Brain microvascular endothelial cell (primary cell): ENCODE data around the gene DNAJC17.

Experiments used
- DNase-seq: peaks from one replicate; pipeline ENCODE4 v3.0.0-alpha.2; 2020
- H3K27ac ChIP-seq: fragments of 250-450 bp; sonication (Bioruptor Pico); 2 replicates; pipeline ENCODE4 v1.5.1; 2020; ENCODE audit warnings: mild to moderate bottlenecking, moderate library complexity
- H3K27me3 ChIP-seq: fragments of 250-450 bp; sonication (Bioruptor Pico); replicated peaks from 2 replicates; pipeline ENCODE4 v1.5.1; 2020; ENCODE audit warnings: mild to moderate bottlenecking
- H3K36me3 ChIP-seq: fragments of 250-450 bp; sonication (Bioruptor Pico); replicated peaks from 2 replicates; pipeline ENCODE4 v1.5.1; 2020; ENCODE audit warnings: mild to moderate bottlenecking
- H3K4me3 ChIP-seq: 2 replicates; pipeline ENCODE4 v1.5.1; 2011; ENCODE audit warnings: low read depth, mild to moderate bottlenecking, control low read depth, low read length, moderate library complexity
- in situ Hi-C: cut with HindIII; loops from 2 replicates; pipeline ENCODE4 v1.10.0; 2017; ENCODE audit warnings: low sequenced_read_pairs, low pct_ligation_motif_present
- TF ChIP-seq, protein P1 (sequence below): IDR thresholded peaks from 2 replicates; pipeline ENCODE4 v1.5.1; 2011; ENCODE audit warnings: low read depth, mild to moderate bottlenecking, moderate library complexity, low read length, control low read depth, inconsistent platforms; ENCODE audit errors: missing control alignments

Gene DNAJC17

GRCh38 chr15:40806672-40807027 is 623 bp downstream of the DNAJC17 start:
- no peak overlapping the region for H3K27ac ChIP-seq
- in situ Hi-C loops: no loop called here
- H3K36me3 ChIP-seq: peaks cover 5% of the 10 kb centered on the region
- H3K27me3 ChIP-seq: no peaks in the 10 kb centered on the region
- H3K4me3 ChIP-seq: peak overlapping the region; percentile 100
- TF ChIP-seq, protein P1, sequence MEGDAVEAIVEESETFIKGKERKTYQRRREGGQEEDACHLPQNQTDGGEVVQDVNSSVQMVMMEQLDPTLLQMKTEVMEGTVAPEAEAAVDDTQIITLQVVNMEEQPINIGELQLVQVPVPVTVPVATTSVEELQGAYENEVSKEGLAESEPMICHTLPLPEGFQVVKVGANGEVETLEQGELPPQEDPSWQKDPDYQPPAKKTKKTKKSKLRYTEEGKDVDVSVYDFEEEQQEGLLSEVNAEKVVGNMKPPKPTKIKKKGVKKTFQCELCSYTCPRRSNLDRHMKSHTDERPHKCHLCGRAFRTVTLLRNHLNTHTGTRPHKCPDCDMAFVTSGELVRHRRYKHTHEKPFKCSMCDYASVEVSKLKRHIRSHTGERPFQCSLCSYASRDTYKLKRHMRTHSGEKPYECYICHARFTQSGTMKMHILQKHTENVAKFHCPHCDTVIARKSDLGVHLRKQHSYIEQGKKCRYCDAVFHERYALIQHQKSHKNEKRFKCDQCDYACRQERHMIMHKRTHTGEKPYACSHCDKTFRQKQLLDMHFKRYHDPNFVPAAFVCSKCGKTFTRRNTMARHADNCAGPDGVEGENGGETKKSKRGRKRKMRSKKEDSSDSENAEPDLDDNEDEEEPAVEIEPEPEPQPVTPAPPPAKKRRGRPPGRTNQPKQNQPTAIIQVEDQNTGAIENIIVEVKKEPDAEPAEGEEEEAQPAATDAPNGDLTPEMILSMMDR: no peak
- no peak for DNase-seq

GRCh38 chr15:40803688-40804087 is 3.6 kb downstream of the DNAJC17 start:
- in situ Hi-C loops: no loop called here
- no peak for DNase-seq
- Histone ChIP-seq H3K27ac (no peak overlapping the region), H3K27me3 (no peaks in the 10 kb centered on the region), H3K36me3 (no peaks in the 10 kb centered on the region), H3K4me3 (no peak overlapping the region)
- TF ChIP-seq, protein P1: peak; percentile 19

DNA sequence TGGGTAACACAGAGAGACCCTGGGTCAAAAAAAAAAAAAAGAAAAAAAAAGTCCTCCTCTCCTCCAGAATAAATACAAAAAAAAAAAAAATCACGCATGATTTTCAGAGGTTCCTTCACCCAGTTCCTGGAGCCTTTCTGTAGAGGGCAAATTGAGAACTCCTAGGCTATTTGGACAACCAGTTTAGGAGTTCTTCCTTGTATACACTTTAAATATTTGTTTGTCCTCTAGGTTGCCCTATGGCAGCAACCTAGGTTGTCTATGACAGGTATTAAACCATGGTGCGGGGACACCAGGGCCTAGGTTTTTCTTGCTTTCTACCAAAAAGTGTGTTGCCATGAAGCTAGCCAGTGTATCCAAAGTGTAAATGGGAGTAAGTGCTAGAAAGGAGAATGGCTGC is 4.2 kb downstream of the DNAJC17 start:
- Histone ChIP-seq H3K4me3 (no peak overlapping the region), H3K27ac (no peak overlapping the region), H3K36me3 (no peaks in the 10 kb centered on the region), H3K27me3 (no peaks in the 10 kb centered on the region)
- TF ChIP-seq, protein P1: no peak
- in situ Hi-C loops: no loop called here
- no peak for DNase-seq

GRCh38 chr15:40799523-40799922 is 7.8 kb downstream of the DNAJC17 start:
- Histone ChIP-seq H3K4me3 (no peak overlapping the region), H3K27me3 (no peaks in the 10 kb centered on the region), H3K27ac (no peak overlapping the region), H3K36me3 (no peaks in the 10 kb centered on the region)
- no peak for DNase-seq
- TF ChIP-seq, protein P1: no peak
- in situ Hi-C loops: no loop called here

GRCh38 chr15:40796512-40796911 is 10.8 kb downstream of the DNAJC17 start:
- no peaks in the 10 kb centered on the region for H3K27me3 ChIP-seq
- H3K4me3 ChIP-seq: no peak overlapping the region
- DNase-seq: no peak
- H3K27ac ChIP-seq: no peak overlapping the region
- H3K36me3 ChIP-seq: no peaks in the 10 kb centered on the region
- in situ Hi-C loops: no loop called here
- TF ChIP-seq, protein P1: no peak

GRCh38 chr15:40796041-40796440 is 11.2 kb downstream of the DNAJC17 start:
- Histone ChIP-seq H3K4me3 (no peak overlapping the region), H3K36me3 (no peaks in the 10 kb centered on the region), H3K27me3 (no peaks in the 10 kb centered on the region), H3K27ac (no peak overlapping the region)
- TF ChIP-seq, protein P1: no peak
- in situ Hi-C loops: no loop called here
- DNase-seq: no peak
